ENCODE results near the gene OR51T1. TPM values are rescaled to one million over a fixed set of nuclear protein-coding genes. Genes with fewer than 3 reads are reported as not detected.

The OR51T1 gene
- total RNA-seq, 4 donors from 2014 or later = not detected

- TF ChIP-seq, protein P1, sequence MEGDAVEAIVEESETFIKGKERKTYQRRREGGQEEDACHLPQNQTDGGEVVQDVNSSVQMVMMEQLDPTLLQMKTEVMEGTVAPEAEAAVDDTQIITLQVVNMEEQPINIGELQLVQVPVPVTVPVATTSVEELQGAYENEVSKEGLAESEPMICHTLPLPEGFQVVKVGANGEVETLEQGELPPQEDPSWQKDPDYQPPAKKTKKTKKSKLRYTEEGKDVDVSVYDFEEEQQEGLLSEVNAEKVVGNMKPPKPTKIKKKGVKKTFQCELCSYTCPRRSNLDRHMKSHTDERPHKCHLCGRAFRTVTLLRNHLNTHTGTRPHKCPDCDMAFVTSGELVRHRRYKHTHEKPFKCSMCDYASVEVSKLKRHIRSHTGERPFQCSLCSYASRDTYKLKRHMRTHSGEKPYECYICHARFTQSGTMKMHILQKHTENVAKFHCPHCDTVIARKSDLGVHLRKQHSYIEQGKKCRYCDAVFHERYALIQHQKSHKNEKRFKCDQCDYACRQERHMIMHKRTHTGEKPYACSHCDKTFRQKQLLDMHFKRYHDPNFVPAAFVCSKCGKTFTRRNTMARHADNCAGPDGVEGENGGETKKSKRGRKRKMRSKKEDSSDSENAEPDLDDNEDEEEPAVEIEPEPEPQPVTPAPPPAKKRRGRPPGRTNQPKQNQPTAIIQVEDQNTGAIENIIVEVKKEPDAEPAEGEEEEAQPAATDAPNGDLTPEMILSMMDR (IDR thresholded peaks at IDR 0.05) = no peak
- TF ChIP-seq POLR2A (IDR thresholded peaks at IDR 0.05) (no peak), EP300 (IDR thresholded peaks at IDR 0.05) (no peak)
- H3K27me3 ChIP-seq = no peaks in the 10 kb centered on the region
- no peaks in the 10 kb centered on the region for H3K36me3 ChIP-seq
- H3K4me1 ChIP-seq = no peaks in the 10 kb centered on the region
- DNase-seq (ENCODE audit: low spot score in 2 of 2) = no peak
- no peak overlapping the region for H3K27ac ChIP-seq
- H3K4me3 ChIP-seq = no peak overlapping the region
- H3K9me3 ChIP-seq = no peaks in the 10 kb centered on the region
- 45 to 56% methylated on average over 3 of the region's 3 CpGs for WGBS, 2 donors
These were observed 2.7 kb downstream of the OR51T1 start for GRCh38 chr11:4884361-4884760.

GRCh38 chr11:4886186-4886585 lies 4.5 kb downstream of the OR51T1 start:
- no peak overlapping the region for H3K4me3 ChIP-seq
- no peak overlapping the region for H3K27ac ChIP-seq
- no peak for DNase-seq (ENCODE audit: low spot score in 2 of 2)
- TF ChIP-seq, protein P1 (IDR thresholded peaks at IDR 0.05) = no peak
- no peak for TF ChIP-seq POLR2A (IDR thresholded peaks at IDR 0.05)
- no peak for TF ChIP-seq EP300 (IDR thresholded peaks at IDR 0.05)
- WGBS, 2 donors = 63 to 78% methylated on average over 3 of the region's 3 CpGs
- H3K27me3 ChIP-seq = no peaks in the 10 kb centered on the region
- no peaks in the 10 kb centered on the region for H3K9me3 ChIP-seq
- H3K36me3 ChIP-seq = no peaks in the 10 kb centered on the region
- no peaks in the 10 kb centered on the region for H3K4me1 ChIP-seq

DNA sequence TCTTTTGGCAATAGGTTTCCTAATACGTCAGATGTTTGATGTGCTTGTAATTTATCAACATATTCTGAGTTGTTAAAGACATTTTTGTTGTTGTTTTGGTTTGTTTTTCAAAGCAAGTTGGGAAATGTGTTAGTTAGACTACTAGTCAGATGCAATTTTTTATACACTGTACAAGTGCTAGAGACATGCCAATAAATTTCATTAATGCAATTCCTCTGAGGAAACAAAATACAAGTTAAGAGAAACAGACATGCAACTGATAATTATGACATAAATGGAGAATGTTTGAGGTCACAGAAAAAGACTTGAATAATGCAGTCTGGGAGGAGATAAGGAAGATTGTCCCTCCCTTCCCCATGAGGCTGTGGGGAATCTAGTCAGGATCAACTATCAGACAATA lies 5.9 kb downstream of the OR51T1 start:
- 0 to 2% methylated on average over 1 of the region's 1 CpG for WGBS, 2 donors
- Histone ChIP-seq H3K9me3 (no peaks in the 10 kb centered on the region), H3K4me1 (no peaks in the 10 kb centered on the region), H3K27ac (no peak overlapping the region), H3K27me3 (no peaks in the 10 kb centered on the region), H3K4me3 (no peak overlapping the region), H3K36me3 (no peaks in the 10 kb centered on the region)
- TF ChIP-seq, protein P1 (IDR thresholded peaks at IDR 0.05) = no peak
- TF ChIP-seq EP300 (IDR thresholded peaks at IDR 0.05) (no peak), POLR2A (IDR thresholded peaks at IDR 0.05) (no peak)
- DNase-seq (ENCODE audit: low spot score in 2 of 2) = no peak

DNA sequence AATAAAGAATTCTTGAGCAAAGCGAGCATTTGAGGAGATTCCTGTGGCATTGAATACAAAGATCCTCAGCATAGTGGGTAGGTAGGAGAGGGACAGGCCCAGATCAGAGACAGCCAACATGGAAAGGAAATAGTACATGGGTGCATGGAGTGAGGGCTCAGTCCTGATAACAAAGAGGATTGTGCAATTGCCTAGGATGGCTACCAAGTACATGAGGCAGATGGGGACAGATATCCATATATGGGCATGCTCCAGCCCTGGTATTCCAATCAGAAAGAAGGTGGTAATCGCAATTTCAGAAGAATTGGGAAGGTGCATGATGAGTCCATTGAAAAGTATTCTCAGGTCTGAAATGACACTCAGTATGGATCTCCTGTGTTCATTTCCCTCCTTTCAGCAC lies 8.6 kb downstream of the OR51T1 start:
- no peak for DNase-seq (ENCODE audit: low spot score in 2 of 2)
- Histone ChIP-seq H3K4me1 (no peaks in the 10 kb centered on the region), H3K27me3 (no peaks in the 10 kb centered on the region), H3K27ac (no peak overlapping the region), H3K36me3 (no peaks in the 10 kb centered on the region), H3K4me3 (no peak overlapping the region), H3K9me3 (no peaks in the 10 kb centered on the region)
- TF ChIP-seq POLR2A (IDR thresholded peaks at IDR 0.05) (no peak), EP300 (IDR thresholded peaks at IDR 0.05) (no peak)
- TF ChIP-seq, protein P1 (IDR thresholded peaks at IDR 0.05) = no peak
- 87 to 96% methylated on average over 2 of the region's 2 CpGs for WGBS, 2 donors

- Histone ChIP-seq H3K27me3 (no peaks in the 10 kb centered on the region), H3K4me1 (no peaks in the 10 kb centered on the region), H3K9me3 (no peaks in the 10 kb centered on the region), H3K27ac (no peak overlapping the region), H3K36me3 (no peaks in the 10 kb centered on the region), H3K4me3 (no peak overlapping the region)
- TF ChIP-seq POLR2A (IDR thresholded peaks at IDR 0.05) (no peak), EP300 (IDR thresholded peaks at IDR 0.05) (no peak)
- TF ChIP-seq, protein P1 (IDR thresholded peaks at IDR 0.05) = no peak
- WGBS, 2 donors = 82 to 84% methylated on average over 1 of the region's 1 CpG
- no peak for DNase-seq (ENCODE audit: low spot score in 2 of 2)
These were observed 10.4 kb downstream of the OR51T1 start for GRCh38 chr11:4891996-4892640.

Data from tibial nerve (tissue), 4 donors.